Measurements from ENCODE around the gene CCDC196. TPM values are rescaled to one million over a fixed set of nuclear protein-coding genes. Genes with fewer than 3 reads are reported as not detected.

Gene CCDC196
- total and polyA plus RNA-seq, 4 donors, result 0.23 TPM; not detected in 3

DNA sequence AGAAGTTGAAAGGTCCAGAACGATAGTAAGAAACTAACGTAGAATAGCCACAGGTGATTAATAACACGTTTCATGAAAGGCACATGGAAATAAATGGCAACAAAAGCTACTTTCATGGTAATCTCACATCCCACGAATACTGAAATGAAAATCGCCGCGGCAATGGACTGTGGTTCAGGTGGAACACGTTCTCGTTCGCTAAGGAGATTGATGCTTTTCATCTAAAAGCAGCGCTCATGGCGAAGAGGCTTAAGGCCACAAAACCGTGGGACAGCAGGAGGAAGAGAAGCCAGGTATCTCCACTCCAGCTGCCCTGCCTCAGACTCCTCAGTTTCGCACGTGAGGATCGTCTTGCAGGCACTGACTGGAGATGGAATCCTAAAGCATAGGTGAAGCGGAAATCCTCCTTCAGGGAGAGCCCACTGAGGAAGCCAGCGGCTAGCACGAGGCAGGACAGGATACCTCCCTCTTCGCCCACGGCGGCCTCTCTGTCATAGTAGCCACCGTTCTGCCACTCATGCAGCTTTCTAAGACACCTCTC is 21.1 kb downstream of the CCDC196 start:
- Histone ChIP-seq H3K27me3 (ENCODE audit: control insufficient read depth, insufficient read depth, low read length) (no peaks in the 10 kb centered on the region), H3K9me3 (ENCODE audit: control insufficient read depth, insufficient read depth, low read length) (no peaks in the 10 kb centered on the region), H3K27ac (ENCODE audit: low read depth, low read length) (peak overlapping the region; percentile 97), H3K4me1 (ENCODE audit: control insufficient read depth, insufficient read depth, low read length) (peaks cover 4% of the 10 kb centered on the region), H3K4me3 (ENCODE audit: low read depth, low read length) (peak overlapping the region; percentile 95), H3K36me3 (ENCODE audit: control insufficient read depth, insufficient read depth, low read length) (no peaks in the 10 kb centered on the region)
- peak in 1 of 6 donors; percentile 39 for DNase-seq (ENCODE audit: low read depth in 4 of 6, low spot score in 6 of 6)
- 2% methylated on average over 19 of the region's 23 CpGs for WGBS (ENCODE audit: insufficient coverage)

DNA sequence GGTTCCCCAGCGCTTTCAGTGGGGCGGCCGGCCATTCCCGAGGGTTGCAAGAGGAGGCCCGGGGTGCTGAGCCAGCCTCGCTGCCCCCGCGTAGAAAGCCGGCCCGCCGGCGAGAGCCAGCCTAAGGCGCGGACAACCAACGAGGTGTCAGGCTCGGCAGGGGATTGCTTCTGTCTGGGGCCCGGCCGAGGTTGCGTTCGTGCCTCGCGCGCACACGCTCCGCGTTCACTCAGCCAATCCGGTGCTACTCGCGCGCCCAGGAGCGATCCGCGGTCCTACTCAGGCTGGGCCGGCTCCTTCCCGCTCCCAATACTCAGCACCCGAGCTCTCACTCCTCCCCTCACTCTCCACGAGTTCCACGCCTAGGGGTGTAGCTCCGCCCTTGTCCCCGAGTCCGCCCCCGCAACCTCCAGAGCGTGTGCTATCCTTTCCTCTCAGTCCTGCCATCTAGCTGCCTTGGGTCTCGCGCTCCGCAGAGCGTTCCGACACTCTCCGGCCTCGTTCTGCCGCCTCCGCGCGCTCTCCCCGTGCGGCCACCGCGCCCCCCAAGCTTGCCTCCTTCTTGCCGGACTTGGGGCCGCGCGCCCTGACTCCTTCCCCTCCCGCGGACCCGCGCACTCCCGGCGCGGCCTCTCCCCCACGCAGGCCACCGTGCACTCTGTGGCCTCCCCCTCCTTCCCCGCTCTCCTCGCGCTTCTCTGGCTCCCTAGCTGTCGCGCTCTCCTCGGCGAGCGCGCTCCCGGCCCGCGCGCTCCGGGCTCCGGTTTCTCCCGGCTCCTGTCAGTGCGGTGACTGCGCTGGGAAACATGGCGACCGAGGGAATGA is 21.8 kb downstream of the CCDC196 start, which contains the start of gene GPHN:
Gene GPHN, plus strand, starts transcription at position 426 of the 825 bp plus-strand sequence.
- H3K4me1 ChIP-seq (ENCODE audit: control insufficient read depth, insufficient read depth, low read length), result peaks cover 4% of the 10 kb centered on the region
- H3K9me3 ChIP-seq (ENCODE audit: control insufficient read depth, insufficient read depth, low read length), result no peaks in the 10 kb centered on the region
- DNase-seq (ENCODE audit: low read depth in 4 of 6, low spot score in 6 of 6), result peak; percentile 90 to 99 (median 93)
- under 1% methylated on average over 91 of the region's 91 CpGs for WGBS (ENCODE audit: insufficient coverage)
- peak within 1 kb of the TSS; percentile 97 for H3K27ac ChIP-seq (ENCODE audit: low read depth, low read length)
- H3K27me3 ChIP-seq (ENCODE audit: control insufficient read depth, insufficient read depth, low read length), result no peaks in the 10 kb centered on the region
- no peaks in the 10 kb centered on the region for H3K36me3 ChIP-seq (ENCODE audit: control insufficient read depth, insufficient read depth, low read length)
- peak within 1 kb of the TSS; percentile 95 for H3K4me3 ChIP-seq (ENCODE audit: low read depth, low read length)

DNA sequence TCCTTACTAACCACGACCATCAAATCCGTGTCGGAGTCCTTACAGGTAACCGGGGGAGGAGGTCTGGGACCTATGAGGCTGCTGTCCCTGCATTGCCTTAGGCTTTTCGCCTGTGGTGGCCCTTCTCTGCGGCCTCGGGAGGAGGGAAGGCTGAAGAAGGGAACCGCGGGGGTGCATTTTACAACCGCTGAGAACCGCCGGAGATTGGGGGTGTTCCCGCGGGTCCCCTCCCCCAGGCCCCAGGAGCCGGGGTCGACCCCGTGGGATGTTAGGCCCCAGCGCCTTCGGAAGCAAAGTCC is 22.3 kb downstream of the CCDC196 start:
- Histone ChIP-seq H3K4me3 (ENCODE audit: low read depth, low read length) (peak overlapping the region; percentile 95), H3K27ac (ENCODE audit: low read depth, low read length) (peak overlapping the region; percentile 97), H3K9me3 (ENCODE audit: control insufficient read depth, insufficient read depth, low read length) (no peaks in the 10 kb centered on the region), H3K36me3 (ENCODE audit: control insufficient read depth, insufficient read depth, low read length) (no peaks in the 10 kb centered on the region), H3K4me1 (ENCODE audit: control insufficient read depth, insufficient read depth, low read length) (peaks cover 4% of the 10 kb centered on the region), H3K27me3 (ENCODE audit: control insufficient read depth, insufficient read depth, low read length) (no peaks in the 10 kb centered on the region)
- no peak for DNase-seq (ENCODE audit: low read depth in 4 of 6, low spot score in 6 of 6)
- WGBS (ENCODE audit: insufficient coverage), result 0% methylated on average over 19 of the region's 19 CpGs

DNA sequence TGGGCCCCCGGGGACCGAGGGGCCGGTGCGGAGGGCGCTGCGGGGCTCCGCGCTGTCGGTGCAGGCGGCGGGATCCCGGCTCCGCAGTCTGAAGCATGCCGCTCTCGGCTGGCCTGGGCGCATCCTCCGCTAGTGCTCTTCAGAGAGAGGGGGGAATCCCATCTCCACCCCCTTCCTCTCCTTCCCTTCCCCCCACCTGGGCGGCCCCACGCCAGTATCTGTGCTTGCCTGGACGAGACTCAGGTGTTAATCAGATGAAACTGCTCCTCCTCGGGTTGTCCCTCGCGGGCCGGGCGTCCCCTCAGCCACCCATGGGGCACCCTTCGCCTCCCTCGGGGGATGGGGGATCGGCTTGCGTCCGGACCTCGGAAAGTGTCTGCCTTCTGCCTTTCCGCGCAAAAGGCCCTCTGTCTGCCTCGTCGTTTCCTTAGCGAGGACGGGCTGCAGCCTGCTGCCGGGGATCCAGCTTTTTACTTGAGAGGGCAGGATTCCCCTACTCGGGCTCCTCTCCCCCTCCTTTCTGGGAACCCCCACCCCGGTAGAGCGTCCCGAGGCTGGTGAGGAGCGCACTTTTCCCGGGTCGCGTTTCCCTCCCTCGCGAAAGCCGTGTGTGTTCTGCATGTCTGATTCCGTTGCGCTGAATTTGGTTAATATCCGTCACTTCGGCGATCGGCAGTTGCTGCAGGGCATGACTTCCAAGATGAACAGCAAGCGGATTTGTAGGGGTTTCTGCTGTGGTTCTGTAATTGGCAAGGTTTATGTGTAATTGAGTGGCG is 22.9 kb downstream of the CCDC196 start:
- Histone ChIP-seq H3K9me3 (ENCODE audit: control insufficient read depth, insufficient read depth, low read length) (no peaks in the 10 kb centered on the region), H3K27me3 (ENCODE audit: control insufficient read depth, insufficient read depth, low read length) (no peaks in the 10 kb centered on the region), H3K4me1 (ENCODE audit: control insufficient read depth, insufficient read depth, low read length) (peaks cover 4% of the 10 kb centered on the region), H3K27ac (ENCODE audit: low read depth, low read length) (peak overlapping the region; percentile 97), H3K4me3 (ENCODE audit: low read depth, low read length) (peak overlapping the region; percentile 95), H3K36me3 (ENCODE audit: control insufficient read depth, insufficient read depth, low read length) (no peaks in the 10 kb centered on the region)
- DNase-seq (ENCODE audit: low read depth in 4 of 6, low spot score in 6 of 6), result peak in 5 of 6 donors; percentile 31 to 80 (median 52)
- WGBS (ENCODE audit: insufficient coverage), result under 1% methylated on average over 56 of the region's 57 CpGs

DNA sequence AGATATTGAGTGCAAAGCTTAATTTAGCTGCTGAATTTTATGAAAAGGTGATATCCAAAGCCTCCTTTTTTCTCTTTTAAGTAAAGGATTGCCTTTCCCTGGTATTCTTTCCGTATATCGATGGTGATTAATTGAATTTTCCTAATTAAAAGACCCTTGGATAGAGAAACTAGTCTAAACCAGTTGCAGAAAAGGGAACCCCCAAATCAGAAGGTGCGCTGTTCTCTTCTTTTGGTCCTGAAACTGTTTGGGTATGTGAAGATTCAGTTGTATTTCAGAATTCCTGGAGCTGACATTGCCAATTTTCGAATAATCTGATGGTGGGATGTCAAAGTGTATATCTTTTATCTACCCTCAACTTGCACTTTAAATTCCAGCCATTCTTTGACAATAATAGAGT is 23.7 kb downstream of the CCDC196 start:
- no peaks in the 10 kb centered on the region for H3K9me3 ChIP-seq (ENCODE audit: control insufficient read depth, insufficient read depth, low read length)
- peak overlapping the region; percentile 95 for H3K4me3 ChIP-seq (ENCODE audit: low read depth, low read length)
- H3K36me3 ChIP-seq (ENCODE audit: control insufficient read depth, insufficient read depth, low read length), result no peaks in the 10 kb centered on the region
- DNase-seq (ENCODE audit: low read depth in 4 of 6, low spot score in 6 of 6), result peak in 2 of 6 donors; percentile 11 to 27
- whole genome bisulfite sequencing (ENCODE audit: insufficient coverage), result no CpG with 5 or more reads among the region's 4 CpGs
- H3K27ac ChIP-seq (ENCODE audit: low read depth, low read length), result no peak overlapping the region
- H3K4me1 ChIP-seq (ENCODE audit: control insufficient read depth, insufficient read depth, low read length), result peaks cover 4% of the 10 kb centered on the region
- no peaks in the 10 kb centered on the region for H3K27me3 ChIP-seq (ENCODE audit: control insufficient read depth, insufficient read depth, low read length)

DNA sequence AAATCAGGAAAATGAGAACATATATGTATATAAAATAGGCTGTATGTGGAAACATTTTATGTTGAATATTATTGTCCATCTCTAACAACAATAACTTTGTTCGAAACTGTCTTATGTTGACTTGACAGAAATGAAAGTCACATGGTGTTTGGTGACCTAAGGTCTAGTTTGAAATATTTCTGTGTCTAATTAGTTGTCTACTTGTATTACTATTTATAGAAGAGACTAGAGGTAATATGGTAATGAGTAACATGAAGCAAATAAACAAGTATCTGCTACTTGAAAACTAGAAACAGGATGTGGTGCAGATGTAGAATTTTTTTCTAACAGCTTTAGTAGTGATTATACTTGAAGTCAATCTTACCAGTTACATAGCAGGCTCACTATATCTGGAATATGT is 25.7 kb downstream of the CCDC196 start:
- Histone ChIP-seq H3K9me3 (ENCODE audit: control insufficient read depth, insufficient read depth, low read length) (no peaks in the 10 kb centered on the region), H3K27ac (ENCODE audit: low read depth, low read length) (no peak overlapping the region), H3K4me3 (ENCODE audit: low read depth, low read length) (no peak overlapping the region), H3K4me1 (ENCODE audit: control insufficient read depth, insufficient read depth, low read length) (peaks cover under 1% of the 10 kb centered on the region), H3K27me3 (ENCODE audit: control insufficient read depth, insufficient read depth, low read length) (no peaks in the 10 kb centered on the region), H3K36me3 (ENCODE audit: control insufficient read depth, insufficient read depth, low read length) (no peaks in the 10 kb centered on the region)
- WGBS (ENCODE audit: insufficient coverage), result no CpG with 5 or more reads among the region's 1 CpG
- DNase-seq (ENCODE audit: low read depth in 4 of 6, low spot score in 6 of 6), result no peak

DNA sequence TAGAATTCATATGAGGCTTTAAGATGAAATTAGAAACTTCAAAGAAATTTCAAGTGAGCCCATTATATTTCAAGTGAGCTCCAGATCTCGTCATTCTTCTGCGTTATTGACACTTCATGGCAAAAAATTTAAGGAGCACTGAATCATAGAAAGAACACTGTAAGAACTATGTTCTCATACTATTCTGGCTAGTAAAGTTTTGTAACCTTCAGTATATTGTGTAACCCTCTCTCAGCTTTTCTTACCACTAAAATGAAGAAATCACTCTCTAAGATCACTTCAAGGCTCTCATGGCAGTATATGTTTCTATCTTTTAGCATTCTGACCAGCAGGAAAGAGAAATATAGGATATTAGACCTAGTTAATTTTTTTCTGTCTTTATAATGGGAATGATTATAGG is 28.0 kb downstream of the CCDC196 start:
- Histone ChIP-seq H3K27ac (ENCODE audit: low read depth, low read length) (no peak overlapping the region), H3K9me3 (ENCODE audit: control insufficient read depth, insufficient read depth, low read length) (peaks cover 1% of the 10 kb centered on the region), H3K4me1 (ENCODE audit: control insufficient read depth, insufficient read depth, low read length) (no peaks in the 10 kb centered on the region), H3K36me3 (ENCODE audit: control insufficient read depth, insufficient read depth, low read length) (no peaks in the 10 kb centered on the region), H3K27me3 (ENCODE audit: control insufficient read depth, insufficient read depth, low read length) (no peaks in the 10 kb centered on the region), H3K4me3 (ENCODE audit: low read depth, low read length) (no peak overlapping the region)
- no peak for DNase-seq (ENCODE audit: low read depth in 4 of 6, low spot score in 6 of 6)
- 92% methylated on average over 2 of the region's 2 CpGs for WGBS (ENCODE audit: insufficient coverage)

DNA sequence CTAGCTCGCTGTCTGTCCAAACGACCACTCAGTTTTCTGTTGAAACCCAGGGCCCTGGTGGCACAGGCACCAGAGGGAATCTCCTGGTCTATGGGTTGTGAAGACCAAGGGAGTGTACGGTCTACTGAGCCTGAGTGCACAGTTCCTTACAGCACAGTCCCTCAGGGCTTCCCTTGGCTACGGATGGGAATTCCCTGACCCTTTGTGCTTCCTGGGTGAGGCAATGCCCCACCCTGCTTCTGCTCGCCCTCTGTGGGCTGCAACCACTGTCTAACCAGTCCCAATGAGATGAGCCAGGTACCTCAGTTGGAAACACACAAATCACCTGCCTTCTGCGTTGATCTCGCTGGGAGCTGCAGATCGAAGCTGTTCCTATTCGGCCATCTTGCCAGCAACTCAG is 44.4 kb downstream of the CCDC196 start:
- no peak overlapping the region for H3K4me3 ChIP-seq (ENCODE audit: low read depth, low read length)
- H3K4me1 ChIP-seq (ENCODE audit: control insufficient read depth, insufficient read depth, low read length), result no peaks in the 10 kb centered on the region
- H3K27ac ChIP-seq (ENCODE audit: low read depth, low read length), result no peak overlapping the region
- H3K27me3 ChIP-seq (ENCODE audit: control insufficient read depth, insufficient read depth, low read length), result no peaks in the 10 kb centered on the region
- DNase-seq (ENCODE audit: low read depth in 4 of 6, low spot score in 6 of 6), result no peak
- peaks cover under 1% of the 10 kb centered on the region for H3K9me3 ChIP-seq (ENCODE audit: control insufficient read depth, insufficient read depth, low read length)
- no peaks in the 10 kb centered on the region for H3K36me3 ChIP-seq (ENCODE audit: control insufficient read depth, insufficient read depth, low read length)
- 93% methylated on average over 5 of the region's 9 CpGs for WGBS (ENCODE audit: insufficient coverage)

DNA sequence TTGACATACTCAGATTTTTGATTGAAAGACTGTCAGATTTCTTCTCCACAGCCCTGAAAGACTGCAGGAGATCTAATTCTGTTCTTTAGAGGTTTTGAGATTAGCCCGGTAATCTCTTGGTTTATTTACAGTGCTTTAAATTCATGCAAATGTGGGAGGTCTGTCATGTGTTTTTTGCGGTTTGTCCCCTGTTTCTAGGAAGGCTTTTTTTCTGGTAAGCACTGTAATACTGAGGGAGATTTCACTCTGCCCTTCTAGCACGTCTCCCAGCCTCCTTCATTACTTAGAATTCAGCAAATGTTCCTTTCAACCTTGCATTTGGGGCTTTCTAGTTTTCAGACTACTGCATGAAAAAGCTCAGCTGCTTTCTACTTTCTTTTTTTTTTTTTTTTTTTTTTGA is 52.9 kb downstream of the CCDC196 start:
- Histone ChIP-seq H3K4me3 (ENCODE audit: low read depth, low read length) (no peak overlapping the region), H3K27ac (ENCODE audit: low read depth, low read length) (no peak overlapping the region), H3K4me1 (ENCODE audit: control insufficient read depth, insufficient read depth, low read length) (peaks cover 5% of the 10 kb centered on the region), H3K27me3 (ENCODE audit: control insufficient read depth, insufficient read depth, low read length) (no peaks in the 10 kb centered on the region), H3K36me3 (ENCODE audit: control insufficient read depth, insufficient read depth, low read length) (no peaks in the 10 kb centered on the region), H3K9me3 (ENCODE audit: control insufficient read depth, insufficient read depth, low read length) (no peaks in the 10 kb centered on the region)
- 20% methylated on average over 1 of the region's 3 CpGs for WGBS (ENCODE audit: insufficient coverage)
- peak in 1 of 6 donors; percentile 3 for DNase-seq (ENCODE audit: low read depth in 4 of 6, low spot score in 6 of 6)

All from spinal cord (tissue), 10 donors.